Forelimb muscle (tissue), 1 donor: ENCODE data around the gene MMD2. TPM values are rescaled to one million over a fixed set of nuclear protein-coding genes. Genes with fewer than 3 reads are reported as not detected.

Experiments
- DNase-seq: peaks from one replicate; pipeline ENCODE4 v3.0.0-alpha.2; 2013; ENCODE audit warnings: low read depth
- polyA plus RNA-seq: library from polyadenylated mRNA; unstranded; fragments of 120-200 nt; gene quantifications from one replicate; pipeline ENCODE4 v1.2.1, GENCODE V29; 2013; ENCODE audit not compliant: insufficient read length

Gene MMD2
- polyA plus RNA-seq, 1 donor: not detected

DNA sequence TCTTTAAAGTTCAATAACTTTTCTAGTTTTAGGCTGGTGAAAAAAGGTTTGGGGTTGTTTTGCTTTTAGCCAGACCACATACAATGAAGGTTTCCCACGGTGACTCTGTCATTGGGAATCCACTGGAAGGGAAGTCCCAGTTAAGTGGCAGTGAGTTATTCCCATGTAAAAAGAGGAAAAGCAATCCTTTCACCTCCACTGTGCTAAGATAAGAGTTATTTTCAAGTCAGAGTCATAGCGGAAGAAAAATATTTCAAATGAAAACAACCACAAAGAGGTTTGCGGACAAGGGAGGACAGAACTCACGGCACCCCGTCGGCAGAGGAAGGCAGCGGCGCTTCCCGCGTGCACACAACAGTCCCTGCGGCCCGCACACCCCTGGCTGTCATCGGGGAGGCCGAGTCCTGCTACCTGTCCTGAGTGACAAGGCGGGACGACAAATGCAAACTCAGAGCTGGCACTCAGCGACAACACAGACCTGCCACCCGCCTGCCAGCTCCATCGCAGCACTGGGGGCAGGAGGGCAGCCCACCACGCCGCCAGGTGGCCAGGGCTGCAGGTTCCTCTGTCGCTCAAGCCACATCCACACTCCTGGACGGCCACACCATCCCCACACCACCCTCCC lies 87.8 kb downstream of the MMD2 start:
- no peak for DNase-seq

DNA sequence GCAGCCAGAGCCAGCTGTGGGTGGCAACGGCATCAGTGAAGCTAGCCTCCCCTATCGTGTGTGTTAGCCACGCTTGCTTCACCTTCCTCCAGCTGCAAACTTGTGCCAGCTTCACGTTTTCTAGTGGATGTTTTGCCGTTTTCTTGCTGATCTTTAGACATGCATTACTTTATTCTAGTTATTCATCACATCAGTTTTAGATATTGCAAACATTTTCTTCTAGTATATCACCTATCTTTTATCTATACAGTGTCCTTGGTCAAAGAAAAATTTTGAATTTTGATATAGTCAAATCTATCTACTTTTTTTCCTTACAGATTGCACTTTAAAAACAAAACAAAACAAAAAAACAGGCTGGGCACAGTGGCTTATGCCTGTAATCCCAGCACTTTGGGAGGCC lies 90.5 kb downstream of the MMD2 start:
- no peak for DNase-seq

DNA sequence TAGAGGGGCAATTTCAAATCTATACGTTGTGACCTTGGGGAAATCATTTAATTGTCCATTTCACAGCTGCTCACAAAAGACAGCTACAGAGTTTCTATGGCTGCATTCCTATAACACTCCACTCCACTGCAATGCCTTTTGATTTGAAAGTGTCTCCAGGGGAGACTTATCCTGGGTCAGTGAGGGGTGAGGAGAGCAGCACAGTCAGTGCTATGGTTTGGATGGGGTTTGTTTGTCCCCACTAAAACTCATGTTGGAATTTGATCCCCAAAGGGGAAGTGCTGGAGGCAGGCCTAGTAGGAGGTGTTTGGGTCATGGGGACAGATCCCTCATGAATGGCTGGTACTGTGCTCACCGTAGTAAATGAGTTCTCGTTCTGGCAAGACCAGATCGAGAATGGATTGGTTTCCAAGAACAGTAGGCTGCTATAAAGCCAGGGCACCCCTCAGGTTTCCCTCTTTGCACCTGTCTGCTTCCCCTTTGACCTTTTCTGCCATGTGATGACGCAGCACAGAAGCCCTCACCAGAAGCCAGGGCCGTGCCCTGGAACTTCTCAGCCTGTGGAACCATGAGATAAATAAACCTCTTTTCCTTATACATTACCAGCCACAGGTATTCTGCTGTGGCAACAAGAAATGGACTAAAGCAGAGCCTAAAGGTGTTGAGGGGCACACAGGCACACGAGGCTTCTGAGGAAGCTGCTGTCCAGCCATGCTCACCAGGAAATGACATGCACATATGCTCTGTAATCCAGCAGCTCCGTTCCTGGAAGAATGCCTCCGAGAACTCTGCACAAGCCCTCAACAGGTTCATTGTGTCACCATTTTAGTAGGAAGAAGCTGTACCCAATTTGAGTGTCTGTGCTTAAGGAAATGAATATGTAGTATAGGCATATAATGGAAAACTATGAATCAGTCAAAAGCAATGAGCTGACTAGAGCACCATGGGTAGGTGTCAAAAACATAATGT lies 92.2 kb downstream of the MMD2 start:
- DNase-seq: no peak

DNA sequence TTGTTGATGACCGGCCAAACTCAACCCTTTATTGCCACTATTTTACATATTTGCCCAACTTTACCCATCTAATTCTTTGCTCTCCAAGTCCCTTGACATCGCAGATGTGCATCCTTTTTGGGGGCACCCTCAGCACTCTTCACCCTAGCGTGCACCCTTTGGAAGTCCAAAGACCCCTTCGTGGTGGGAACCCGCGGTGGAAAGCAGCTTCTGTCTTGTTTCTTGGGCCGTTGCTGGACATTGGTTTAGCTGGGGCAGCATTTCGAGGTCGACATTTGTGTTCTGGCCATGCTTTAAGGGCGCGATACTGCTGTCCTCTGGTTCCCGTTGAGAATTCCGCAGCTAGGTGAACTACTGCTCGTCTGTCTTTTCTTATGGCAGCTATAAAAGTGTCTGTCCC lies 96.8 kb downstream of the MMD2 start:
- DNase-seq: no peak

DNA sequence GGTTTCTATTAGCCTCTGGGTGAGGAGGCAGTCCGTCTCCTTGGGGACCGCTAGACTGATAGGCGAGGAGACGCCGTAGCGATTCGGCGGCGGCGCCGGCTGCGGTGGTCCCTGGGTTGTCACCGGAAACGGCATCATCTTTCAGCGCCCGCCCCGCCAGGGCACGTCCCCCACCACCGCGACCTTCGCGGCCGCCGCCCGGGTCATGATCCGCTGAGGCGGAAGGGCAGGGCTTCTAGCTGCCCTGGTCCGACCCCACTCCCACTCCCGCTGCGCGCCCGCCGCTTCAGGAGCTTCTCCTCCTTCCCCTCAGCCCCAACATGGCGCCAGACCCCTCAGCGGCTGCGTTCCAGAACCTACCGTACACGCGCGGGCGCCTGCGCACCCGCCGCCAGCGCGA lies 97.3 kb downstream of the MMD2 start, which contains the start of gene PAPOLB:
TSS of gene PAPOLB (minus strand) at position 358 of the 400 bp plus-strand sequence. CDS start at position 138, 220 bp downstream.
- DNase-seq: no peak

DNA sequence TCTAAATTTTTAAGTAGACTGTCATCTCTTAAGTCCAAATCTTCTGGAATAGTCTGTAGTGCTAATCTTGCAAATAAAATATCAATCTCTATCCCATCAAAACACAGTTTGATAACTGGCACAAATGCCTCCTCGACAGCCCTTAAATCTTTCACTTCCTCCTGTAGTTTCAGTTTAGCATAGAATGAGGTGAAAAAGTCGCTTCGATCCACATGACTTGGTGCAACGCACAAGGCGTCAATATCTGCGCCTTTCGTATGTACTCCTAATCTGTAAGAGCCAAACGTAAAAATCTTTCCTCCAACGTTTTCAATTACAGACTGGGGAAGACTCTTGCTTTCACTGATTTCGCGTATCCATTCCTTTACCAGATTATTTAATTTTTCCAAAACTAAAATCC lies 97.8 kb downstream of the MMD2 start:
- no peak for DNase-seq

DNA sequence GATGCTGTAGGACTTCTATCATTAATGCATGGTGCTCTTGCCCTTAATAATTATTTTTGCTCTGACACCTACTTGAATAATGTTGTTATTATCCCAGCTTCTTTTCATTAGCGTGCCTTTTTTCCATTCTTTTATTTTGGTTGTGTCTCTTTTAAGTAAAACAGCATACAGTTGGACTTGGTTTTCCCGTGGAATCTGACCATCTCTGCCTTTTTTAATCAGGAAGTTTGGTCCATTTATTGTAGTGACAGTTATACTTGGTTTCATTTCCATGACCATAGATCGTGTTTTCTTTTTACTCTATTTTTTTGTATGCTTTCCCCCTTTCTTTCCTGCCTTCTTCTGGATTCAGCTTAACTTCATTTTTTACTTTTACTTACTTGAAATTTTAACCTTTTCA lies 101.8 kb downstream of the MMD2 start:
- no peak for DNase-seq

DNA sequence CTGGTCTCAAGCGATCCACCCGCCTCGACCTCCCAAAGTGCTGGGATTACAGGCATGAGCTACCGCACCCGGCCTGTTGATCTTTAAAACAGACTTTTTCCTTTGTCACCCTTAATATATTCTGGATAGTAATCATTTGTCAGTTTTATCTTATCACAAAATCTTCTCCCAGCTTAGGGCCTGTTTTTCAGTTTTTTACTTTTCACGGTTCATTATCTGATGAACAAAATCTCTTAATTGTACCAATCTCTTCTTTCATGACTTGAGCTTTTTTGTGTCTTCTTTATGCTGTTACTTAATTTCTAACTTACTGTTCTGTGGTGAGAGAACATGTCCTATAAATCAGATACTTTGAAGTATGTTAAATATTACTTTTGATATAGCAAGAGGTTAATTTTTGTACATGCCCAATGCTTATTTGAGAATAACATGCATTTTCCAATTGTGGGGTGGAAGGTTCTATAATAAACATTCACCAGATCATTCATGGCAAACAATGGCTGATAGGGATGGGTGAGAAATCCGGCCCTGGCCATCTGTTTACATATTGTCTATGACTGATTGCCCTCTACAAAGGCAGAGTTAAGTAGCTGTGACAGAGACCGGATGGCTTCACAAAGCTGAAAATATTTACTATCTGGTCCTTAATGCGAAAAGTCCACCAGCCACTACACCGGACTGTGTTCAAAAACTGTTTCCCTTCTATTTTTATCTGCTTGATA lies 102.5 kb downstream of the MMD2 start:
- no peak for DNase-seq

Other genes starting within 250 kb of the MMD2 start
- 14.1 TPM for gene AP5Z1, start 183.6 kb downstream of the MMD2 start, polyA plus RNA-seq
- 0.05 TPM for gene PAPOLB, start 97.2 kb downstream of the MMD2 start, polyA plus RNA-seq
- 2.9 TPM for gene RADIL, start 75.5 kb downstream of the MMD2 start, polyA plus RNA-seq
- 11.1 TPM for gene RBAK, start 86.7 kb upstream of the MMD2 start, polyA plus RNA-seq
- 37.4 TPM for gene WIPI2, start 231.0 kb upstream of the MMD2 start, polyA plus RNA-seq